AG09309 (cell line): ENCODE data around the gene PLEKHG1.

Source experiments
- DNase-seq: peaks from one replicate; pipeline ENCODE4 v3.0.0-alpha.2; 2010; ENCODE audit warnings: low read depth
- H3K4me3 ChIP-seq: 2 replicates; pipeline ENCODE4 v1.5.1; 2011; ENCODE audit warnings: mild to moderate bottlenecking, low read depth, low read length, moderate library complexity; ENCODE audit not compliant: control insufficient read depth
- TF ChIP-seq, protein P1 (sequence below): IDR thresholded peaks from 2 replicates; pipeline ENCODE4 v1.5.1; 2011; ENCODE audit warnings: mild to moderate bottlenecking, low read depth, low read length, inconsistent platforms; ENCODE audit not compliant: insufficient read depth, control insufficient read depth; ENCODE audit errors: missing control alignments

PLEKHG1 gene

DNA sequence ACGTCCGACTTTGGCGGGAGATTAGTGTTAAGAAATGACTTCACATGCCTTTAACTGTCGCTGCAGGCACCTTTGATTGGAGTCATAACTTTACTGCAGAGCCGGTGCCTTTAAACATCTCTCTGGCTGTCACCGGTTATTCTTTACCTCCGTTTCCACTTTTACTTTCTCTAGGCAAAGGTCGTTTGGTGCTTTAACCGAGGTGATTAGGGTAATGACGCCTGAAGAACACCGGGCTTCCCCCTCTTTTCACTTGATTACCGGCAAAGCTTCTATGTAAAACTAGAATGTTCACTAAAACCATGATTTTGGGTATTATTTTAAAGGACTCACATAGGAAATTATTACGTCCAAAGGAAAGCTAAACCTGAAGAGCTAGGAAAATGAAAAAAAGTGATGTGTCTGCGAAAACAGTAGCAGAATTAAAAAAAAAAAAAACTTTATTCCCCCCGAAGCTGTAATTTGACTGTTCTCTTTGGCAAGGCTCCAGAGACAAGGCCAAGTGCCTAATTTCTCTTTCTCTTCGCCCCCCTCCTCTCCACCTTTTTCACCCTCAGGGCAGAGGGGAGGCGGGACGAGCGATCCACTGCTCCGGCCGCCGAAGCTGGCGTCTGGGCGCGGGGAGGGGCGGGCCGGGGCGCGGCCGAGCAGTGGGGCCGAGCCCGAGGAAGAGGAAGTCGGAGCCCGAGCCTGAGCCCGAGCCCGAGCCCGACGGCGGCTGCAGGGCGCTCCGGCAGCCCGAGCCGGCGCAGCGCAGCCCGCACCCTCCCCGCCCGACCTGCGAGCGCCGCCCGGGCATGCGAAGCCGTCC lies at the start of gene PLEKHG1:
Gene PLEKHG1, plus strand, starts transcription at position 687 of the 811 bp plus-strand sequence. CDS start 133,797 bp downstream, outside the sequence.
- H3K4me3 ChIP-seq: peak within 1 kb of the TSS; percentile 39
- DNase-seq: no peak
- TF ChIP-seq, protein P1, sequence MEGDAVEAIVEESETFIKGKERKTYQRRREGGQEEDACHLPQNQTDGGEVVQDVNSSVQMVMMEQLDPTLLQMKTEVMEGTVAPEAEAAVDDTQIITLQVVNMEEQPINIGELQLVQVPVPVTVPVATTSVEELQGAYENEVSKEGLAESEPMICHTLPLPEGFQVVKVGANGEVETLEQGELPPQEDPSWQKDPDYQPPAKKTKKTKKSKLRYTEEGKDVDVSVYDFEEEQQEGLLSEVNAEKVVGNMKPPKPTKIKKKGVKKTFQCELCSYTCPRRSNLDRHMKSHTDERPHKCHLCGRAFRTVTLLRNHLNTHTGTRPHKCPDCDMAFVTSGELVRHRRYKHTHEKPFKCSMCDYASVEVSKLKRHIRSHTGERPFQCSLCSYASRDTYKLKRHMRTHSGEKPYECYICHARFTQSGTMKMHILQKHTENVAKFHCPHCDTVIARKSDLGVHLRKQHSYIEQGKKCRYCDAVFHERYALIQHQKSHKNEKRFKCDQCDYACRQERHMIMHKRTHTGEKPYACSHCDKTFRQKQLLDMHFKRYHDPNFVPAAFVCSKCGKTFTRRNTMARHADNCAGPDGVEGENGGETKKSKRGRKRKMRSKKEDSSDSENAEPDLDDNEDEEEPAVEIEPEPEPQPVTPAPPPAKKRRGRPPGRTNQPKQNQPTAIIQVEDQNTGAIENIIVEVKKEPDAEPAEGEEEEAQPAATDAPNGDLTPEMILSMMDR: no peak

GRCh38 chr6:150550244-150550643 lies 49.4 kb upstream of the PLEKHG1 start:
- no peak overlapping the region for H3K4me3 ChIP-seq
- TF ChIP-seq, protein P1: no peak
- DNase-seq: no peak

GRCh38 chr6:150557043-150557599 lies 42.6 kb upstream of the PLEKHG1 start:
- TF ChIP-seq, protein P1: no peak
- no peak overlapping the region for H3K4me3 ChIP-seq
- no peak for DNase-seq

DNA sequence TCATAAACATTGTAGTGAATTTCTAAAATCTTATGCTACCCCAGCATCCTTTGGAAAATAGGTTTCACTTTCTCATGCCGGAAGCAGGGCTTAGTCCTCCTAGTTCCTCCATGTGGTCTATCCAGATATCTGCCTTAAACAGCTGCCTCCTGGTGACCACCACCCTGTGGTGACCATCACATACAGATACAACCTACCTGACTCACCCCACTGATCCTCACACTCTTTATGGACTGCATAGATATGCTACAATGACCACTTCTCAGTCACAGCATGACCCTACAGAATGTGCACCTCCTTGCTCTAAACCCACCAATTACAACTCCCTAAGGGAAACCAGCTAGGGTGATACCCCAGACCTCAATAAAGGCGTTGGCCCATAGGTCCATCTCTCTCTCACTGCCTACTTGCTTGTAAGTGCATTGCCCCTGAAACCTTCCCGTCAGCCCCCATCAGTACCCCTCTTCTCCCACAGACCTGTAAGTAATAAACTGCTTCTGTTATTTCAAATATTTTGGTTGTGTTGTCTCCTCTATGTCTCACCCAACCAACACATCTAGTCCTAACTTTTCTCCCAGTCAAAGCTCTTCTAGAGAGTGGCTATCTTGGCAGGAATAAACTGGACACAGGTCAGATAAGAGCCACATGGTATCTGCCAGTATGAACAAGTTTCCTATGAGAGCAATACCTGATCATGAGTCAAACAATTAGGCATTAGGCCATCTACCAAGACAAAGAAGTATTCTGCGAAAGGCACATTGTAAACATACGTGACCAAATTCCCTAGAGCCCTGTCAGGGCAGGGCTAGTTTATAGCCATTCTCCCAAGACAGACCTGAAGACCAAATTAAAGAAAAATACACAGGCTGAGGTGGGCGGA lies 39.4 kb upstream of the PLEKHG1 start:
- no peak overlapping the region for H3K4me3 ChIP-seq
- TF ChIP-seq, protein P1: no peak
- DNase-seq: no peak

GRCh38 chr6:150560884-150561219 lies 38.8 kb upstream of the PLEKHG1 start:
- TF ChIP-seq, protein P1: no peak
- no peak overlapping the region for H3K4me3 ChIP-seq
- no peak for DNase-seq

- no peak overlapping the region for H3K4me3 ChIP-seq
- TF ChIP-seq, protein P1: no peak
- no peak for DNase-seq
Observed at GRCh38 chr6:150565945-150566344, 33.7 kb upstream of the PLEKHG1 start.
